NT2/D1 (cell line): Measurements from ENCODE around the gene WDR6.

Source experiments
- SUZ12 ChIP-seq: IDR thresholded peaks from 2 replicates; pipeline ENCODE4 v1.6.1; 2011; ENCODE audit not compliant: insufficient read length, insufficient read depth; ENCODE audit errors: extremely low read depth
- YY1 ChIP-seq: IDR thresholded peaks from 2 replicates; pipeline ENCODE4 v1.6.1; 2011; ENCODE audit not compliant: insufficient read length, insufficient read depth

- TF ChIP-seq SUZ12 (no peak), YY1 (no peak)
Observed at GRCh38 chr3:48993834-48994233, 13.4 kb upstream of the WDR6 start.
